ENCODE data around the gene BATF. TPM values are rescaled to one million over a fixed set of nuclear protein-coding genes. Genes with fewer than 3 reads are reported as not detected.

Gene BATF
- total and polyA plus RNA-seq, 2 of the 8 experiments (the other 6 are each of a cell fraction or from before 2014, with no cell fraction given), result not detected

DNA sequence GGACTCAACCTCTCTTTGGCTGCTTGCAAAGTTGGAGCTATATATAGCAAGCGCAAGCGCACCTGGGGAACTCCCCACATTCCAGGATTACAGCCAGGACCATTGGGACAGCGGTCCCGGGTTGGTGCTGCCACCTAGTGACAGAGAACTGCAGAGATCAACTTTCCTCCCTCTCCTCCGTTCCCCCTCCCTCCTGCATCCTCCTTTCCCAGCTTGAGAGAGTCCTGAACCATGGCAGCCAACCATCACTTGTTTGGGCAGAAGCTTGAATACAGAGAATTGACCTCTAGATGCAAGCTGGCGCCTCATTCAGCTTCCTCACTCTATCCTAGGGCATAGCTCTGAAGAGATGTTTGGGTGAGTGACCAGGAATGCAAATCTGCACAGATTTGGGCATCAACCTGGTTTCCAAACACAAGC, 38.8 kb downstream of the BATF start:
- H3K4ac ChIP-seq (replicated peaks; ENCODE audit: insufficient read length, low read depth, low read length), result no peak overlapping the region
- H3K23ac ChIP-seq (ENCODE audit: insufficient read length), result no peak overlapping the region
- peak overlapping the region; percentile 74; the same call in 1 of the 2 replicates for H2AFZ ChIP-seq (ENCODE audit: low read length)
- H3K79me1 ChIP-seq (ENCODE audit: low read depth, low read length), result no peaks in the 10 kb centered on the region
- no peak overlapping the region for H2BK120ac ChIP-seq (replicated peaks; ENCODE audit: low read depth, low read length)
- no peak overlapping the region for H2BK15ac ChIP-seq (ENCODE audit: low read length)
- no peak overlapping the region for H3K27ac ChIP-seq (ENCODE audit: low read depth, low read length)
- no peak overlapping the region for H3K9ac ChIP-seq (replicated peaks in 1 of 4; ENCODE audit: extremely low read depth in 1 of 4, low read depth in 3 of 4, low read length in 3 of 4)
- H3K23me2 ChIP-seq (ENCODE audit: low read depth, low read length), result no peaks in the 10 kb centered on the region
- no peak overlapping the region for H4K8ac ChIP-seq (ENCODE audit: extremely low read depth, insufficient read depth, low read length)
- peaks cover 3% of the 10 kb centered on the region in 2 experiments; a peak in 2 of 4 replicates for H3K9me3 ChIP-seq (ENCODE audit: insufficient read depth in 2 of 2, low read depth in 1 of 2, low read length in 1 of 2)
- H2BK20ac ChIP-seq (ENCODE audit: low read length), result no peak overlapping the region
- H3K27me3 ChIP-seq (replicated peaks in 1 of 4; ENCODE audit: control insufficient read depth in 3 of 4, extremely low read depth in 1 of 4, insufficient read depth in 3 of 4, low read length in 3 of 4), result no peaks in the 10 kb centered on the region
- WGBS, 2 experiments (ENCODE audit: extremely low coverage in 1 of 2, insufficient coverage in 1 of 2, insufficient read length in 1 of 2, insufficient replicate concordance in 2 of 2, low coverage in 1 of 2, low lambda C conversion rate in 2 of 2, missing lambda C conversion rate in 1 of 2), result 11% methylated on average over 6 of the region's 6 CpGs; no CpG with 5 or more reads in 1 of the 2 experiments
- ChIA-PET POLR2A (ENCODE audit: partially characterized antibody) (interaction anchor here (1.2 kb wide), 2 partner anchors 30 to 38 kb away, joined by 3 to 4 read pairs; no protein-coding TSS in a partner anchor), CTCF (ENCODE audit: partially characterized antibody) (interaction anchor here (0.6 to 10.5 kb wide), 42 partner anchors 8 to 431 kb away, joined by 3 to 135 read pairs (median 4); partner anchors contain the start of genes BATF, ERG28, FLVCR2 and TGFB3)
- peak; percentile 79 to 88 for DNase-seq (ENCODE audit: low read depth in 1 of 2, low spot score in 2 of 2)
- H3K4me3 ChIP-seq (ENCODE audit: extremely low read depth in 1 of 4, insufficient read depth in 2 of 4, low read depth in 3 of 4, low read length in 4 of 4), result no peak overlapping the region
- H3K79me2 ChIP-seq (ENCODE audit: control insufficient read depth in 1 of 2, insufficient read depth in 2 of 2, low read length in 2 of 2), result no peaks in the 10 kb centered on the region
- peaks cover 0 to 4% (median 2%) of the 10 kb centered on the region in 4 experiments; a peak in 3 of 7 replicates for H3K4me1 ChIP-seq (replicated peaks in 1 of 4; ENCODE audit: control insufficient read depth in 3 of 4, insufficient read depth in 4 of 4, low read length in 3 of 4)
- H4K91ac ChIP-seq (replicated peaks; ENCODE audit: insufficient read length, low read length), result no peak overlapping the region
- no peak overlapping the region for H4K5ac ChIP-seq (ENCODE audit: insufficient read length, low read depth, low read length)
- H4K20me1 ChIP-seq (replicated peaks in 1 of 2; ENCODE audit: control insufficient read depth in 1 of 2, insufficient read depth in 2 of 2, low read length in 2 of 2), result no peaks in the 10 kb centered on the region
- H2BK12ac ChIP-seq (ENCODE audit: low read depth, low read length), result no peak overlapping the region
- H3K36me3 ChIP-seq (ENCODE audit: control insufficient read depth in 2 of 4, insufficient read depth in 4 of 4, low read length in 3 of 4), result no peaks in the 10 kb centered on the region
- H2BK5ac ChIP-seq (ENCODE audit: low read depth, low read length), result no peak overlapping the region
- no peak overlapping the region for H3K14ac ChIP-seq (ENCODE audit: insufficient read length)
- no peak overlapping the region for H3K56ac ChIP-seq (replicated peaks; ENCODE audit: insufficient read length, low read depth, low read length)
- no peak overlapping the region for H2AK5ac ChIP-seq (ENCODE audit: low read depth, low read length)
- H3K18ac ChIP-seq (ENCODE audit: extremely low read depth, low read length), result no peak overlapping the region
- H3K4me2 ChIP-seq (ENCODE audit: insufficient read depth in 1 of 2, low read depth in 2 of 2, low read length in 2 of 2), result no peak overlapping the region
- no peak for FAIRE-seq
- peak; percentile 74 for TF ChIP-seq SP1 (IDR thresholded peaks at IDR 0.05; ENCODE audit: low read depth, low read length)
- TF ChIP-seq NRF1 (IDR thresholded peaks at IDR 0.05; ENCODE audit: low read depth, low read length), result peak; percentile 35
- TF ChIP-seq CEBPB (IDR thresholded peaks at IDR 0.05; ENCODE audit: low read depth, low read length), result no peak
- no peak for TF ChIP-seq CBX8 (IDR thresholded peaks at IDR 0.05; ENCODE audit: borderline replicate concordance, low read depth, low read length)
- TF ChIP-seq, protein P1, sequence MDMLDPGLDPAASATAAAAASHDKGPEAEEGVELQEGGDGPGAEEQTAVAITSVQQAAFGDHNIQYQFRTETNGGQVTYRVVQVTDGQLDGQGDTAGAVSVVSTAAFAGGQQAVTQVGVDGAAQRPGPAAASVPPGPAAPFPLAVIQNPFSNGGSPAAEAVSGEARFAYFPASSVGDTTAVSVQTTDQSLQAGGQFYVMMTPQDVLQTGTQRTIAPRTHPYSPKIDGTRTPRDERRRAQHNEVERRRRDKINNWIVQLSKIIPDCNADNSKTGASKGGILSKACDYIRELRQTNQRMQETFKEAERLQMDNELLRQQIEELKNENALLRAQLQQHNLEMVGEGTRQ (IDR thresholded peaks at IDR 0.05; ENCODE audit: low read length), result no peak
- 0 out of 2 replicates have a peak, but pooled peaks have one; percentile 45 for TF ChIP-seq JUND (IDR thresholded peaks at IDR 0.05; ENCODE audit: low read length)
- no peak for TF ChIP-seq KDM4A (IDR thresholded peaks at IDR 0.05; ENCODE audit: low read depth, low read length, severe bottlenecking)
- TF ChIP-seq, protein P2, sequence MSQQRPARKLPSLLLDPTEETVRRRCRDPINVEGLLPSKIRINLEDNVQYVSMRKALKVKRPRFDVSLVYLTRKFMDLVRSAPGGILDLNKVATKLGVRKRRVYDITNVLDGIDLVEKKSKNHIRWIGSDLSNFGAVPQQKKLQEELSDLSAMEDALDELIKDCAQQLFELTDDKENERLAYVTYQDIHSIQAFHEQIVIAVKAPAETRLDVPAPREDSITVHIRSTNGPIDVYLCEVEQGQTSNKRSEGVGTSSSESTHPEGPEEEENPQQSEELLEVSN (IDR thresholded peaks at IDR 0.05), result no peak
- TF ChIP-seq SP2 (IDR thresholded peaks at IDR 0.05; ENCODE audit: low read length), result no peak
- TF ChIP-seq CHD2 (IDR thresholded peaks at IDR 0.05; ENCODE audit: low read length), result no peak
- no peak for TF ChIP-seq KDM5A (IDR thresholded peaks at IDR 0.05; ENCODE audit: low read length)
- TF ChIP-seq SUZ12 (IDR thresholded peaks at IDR 0.05; ENCODE audit: low read length), result no peak
- no peak for TF ChIP-seq GABPA (IDR thresholded peaks at IDR 0.05; ENCODE audit: borderline replicate concordance, insufficient read depth, low read length)

Data from H1 (cell line).